ENCODE data around the gene EGFR.

- TF ChIP-seq CTCF (IDR thresholded peaks at IDR 0.05; ENCODE audit: low read depth, low read length) = no peak
- no peak for TF ChIP-seq EZH2phosphoT487 (IDR thresholded peaks at IDR 0.05; ENCODE audit: low read depth)
Measured at GRCh38 chr7:55194522-55194921, 175.7 kb downstream of the EGFR start.
